Measurements from ENCODE around the gene LRRC38.
"Not testable (repeated sequence)": the region's sequence is repeated elsewhere in the genome, so short reads cannot be mapped to it uniquely, and the experiment has no call there.

Gene LRRC38

GRCh38 chr1:13462682-13463081 lies 51.1 kb downstream of the LRRC38 start:
- DNase-seq (ENCODE audit: low spot score): no peak

- no peak for DNase-seq (ENCODE audit: low spot score)
Measured at GRCh38 chr1:13461977-13462376, 51.8 kb downstream of the LRRC38 start.

GRCh38 chr1:13456904-13457532 lies 56.8 kb downstream of the LRRC38 start:
- DNase-seq (ENCODE audit: low spot score): no peak

- no peak for DNase-seq (ENCODE audit: low spot score)
Measured at GRCh38 chr1:13451399-13451965, 62.3 kb downstream of the LRRC38 start.

- no peak for DNase-seq (ENCODE audit: low spot score)
Measured at GRCh38 chr1:13450204-13450603, 63.6 kb downstream of the LRRC38 start.

- DNase-seq (ENCODE audit: low spot score): no peak
Measured at GRCh38 chr1:13443335-13443979, 70.3 kb downstream of the LRRC38 start.

- not testable (repeated sequence) for DNase-seq (ENCODE audit: low spot score)
Measured at GRCh38 chr1:13439104-13439783, 74.6 kb downstream of the LRRC38 start.

- DNase-seq (ENCODE audit: low spot score): no peak
Measured at GRCh38 chr1:13435458-13435857, 78.3 kb downstream of the LRRC38 start.

GRCh38 chr1:13433694-13434358 lies 80.0 kb downstream of the LRRC38 start:
- not testable (repeated sequence) for DNase-seq (ENCODE audit: low spot score)

- no peak for DNase-seq (ENCODE audit: low spot score)
Measured at GRCh38 chr1:13432251-13432650, 81.6 kb downstream of the LRRC38 start.

GRCh38 chr1:13430495-13430894 lies 83.3 kb downstream of the LRRC38 start:
- DNase-seq (ENCODE audit: low spot score): no peak
